Bronchial epithelial cell (primary cell): ENCODE data around the gene ACTR1A. TPM values are rescaled to one million over a fixed set of nuclear protein-coding genes. Genes with fewer than 3 reads are reported as not detected.
A peak's percentile ranks its signal among the peaks of the same experiment; 100 is the strongest.
"Not testable (repeated sequence)": the region's sequence is repeated elsewhere in the genome, so short reads cannot be mapped to it uniquely, and the experiment has no call there.

Experiments
- DNase-seq: peaks from one replicate; pipeline ENCODE4 v3.0.0-alpha.2; 2010; ENCODE audit warnings: low read depth
- FAIRE-seq: peaks from 2 replicates; lab custom pipeline; 2011; peaks lifted over from hg19 to GRCh38; lab: Jason Lieb, UNC
- H3K27me3 ChIP-seq: 2 replicates; pipeline ENCODE4 v1.5.1; 2011; ENCODE audit warnings: low read length; ENCODE audit not compliant: control insufficient read depth, insufficient read depth
- H3K36me3 ChIP-seq: 2 replicates; pipeline ENCODE4 v1.5.1; 2011; ENCODE audit warnings: low read length; ENCODE audit not compliant: control insufficient read depth, insufficient read depth
- H3K4me3 ChIP-seq: 2 replicates; pipeline ENCODE4 v1.5.1; 2011; ENCODE audit warnings: mild to moderate bottlenecking, low read depth, low read length, control low read depth
- total RNA-seq: library from RNA; depleted of rRNA; stranded (reverse); fragments of >200 nt; gene quantifications from 2 replicates; pipeline ENCODE4 v1.2.1, GENCODE V29; 2014
- TF ChIP-seq, protein P1 (sequence below): IDR thresholded peaks from 2 replicates; pipeline ENCODE4 v1.5.1; 2011; ENCODE audit warnings: mild to moderate bottlenecking, moderate library complexity, low read length, control low read depth, inconsistent platforms; ENCODE audit not compliant: insufficient read depth, severe bottlenecking

The ACTR1A gene
- total RNA-seq, 1 donor from 2014 or later: 53.2 TPM

DNA sequence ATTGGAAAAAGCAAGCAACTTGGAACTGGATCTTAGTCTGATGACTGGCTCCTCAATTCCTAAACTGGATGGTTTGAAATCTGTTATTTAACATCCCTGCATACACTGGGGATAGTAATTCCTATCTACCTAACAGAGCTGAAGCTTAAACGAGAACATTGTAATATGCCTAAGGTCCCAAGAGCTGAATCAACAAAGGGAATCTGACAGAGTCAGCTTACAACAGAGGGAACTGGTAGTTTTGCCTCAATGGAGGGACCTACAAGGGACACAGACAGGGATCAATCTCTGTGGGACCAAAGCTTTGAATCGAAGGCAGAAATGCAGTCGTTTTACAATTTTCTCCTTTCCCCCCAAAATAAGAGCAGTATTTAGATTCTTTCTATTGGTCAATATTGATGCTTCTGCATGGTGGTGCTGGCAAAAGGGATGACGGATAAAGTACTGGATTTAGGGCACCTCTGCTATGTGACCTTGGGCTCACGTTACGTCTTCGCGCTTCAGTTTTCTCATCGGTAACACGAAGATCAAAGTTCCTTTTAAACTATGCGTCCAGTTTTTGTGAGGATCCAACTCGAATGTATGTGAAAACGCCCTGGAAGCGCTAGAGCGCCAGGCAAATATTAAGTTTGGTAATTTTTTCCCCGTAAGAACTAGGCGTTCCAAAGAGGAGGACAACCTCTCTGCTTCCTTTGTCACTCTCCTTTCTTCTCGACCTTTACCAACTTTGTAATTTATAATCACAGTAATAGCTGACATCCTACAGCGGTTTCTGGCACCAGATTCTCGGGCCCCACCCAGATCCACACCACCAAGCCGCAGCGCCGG is 1.1 kb downstream of the ACTR1A start:
- Histone ChIP-seq H3K27me3 (no peaks in the 10 kb centered on the region), H3K36me3 (no peaks in the 10 kb centered on the region), H3K4me3 (peak overlapping the region; percentile 96)
- TF ChIP-seq, protein P1, sequence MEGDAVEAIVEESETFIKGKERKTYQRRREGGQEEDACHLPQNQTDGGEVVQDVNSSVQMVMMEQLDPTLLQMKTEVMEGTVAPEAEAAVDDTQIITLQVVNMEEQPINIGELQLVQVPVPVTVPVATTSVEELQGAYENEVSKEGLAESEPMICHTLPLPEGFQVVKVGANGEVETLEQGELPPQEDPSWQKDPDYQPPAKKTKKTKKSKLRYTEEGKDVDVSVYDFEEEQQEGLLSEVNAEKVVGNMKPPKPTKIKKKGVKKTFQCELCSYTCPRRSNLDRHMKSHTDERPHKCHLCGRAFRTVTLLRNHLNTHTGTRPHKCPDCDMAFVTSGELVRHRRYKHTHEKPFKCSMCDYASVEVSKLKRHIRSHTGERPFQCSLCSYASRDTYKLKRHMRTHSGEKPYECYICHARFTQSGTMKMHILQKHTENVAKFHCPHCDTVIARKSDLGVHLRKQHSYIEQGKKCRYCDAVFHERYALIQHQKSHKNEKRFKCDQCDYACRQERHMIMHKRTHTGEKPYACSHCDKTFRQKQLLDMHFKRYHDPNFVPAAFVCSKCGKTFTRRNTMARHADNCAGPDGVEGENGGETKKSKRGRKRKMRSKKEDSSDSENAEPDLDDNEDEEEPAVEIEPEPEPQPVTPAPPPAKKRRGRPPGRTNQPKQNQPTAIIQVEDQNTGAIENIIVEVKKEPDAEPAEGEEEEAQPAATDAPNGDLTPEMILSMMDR: no peak
- peak; percentile 15 for DNase-seq
- no peak for FAIRE-seq

- not testable (repeated sequence) for H3K36me3 ChIP-seq, H3K4me3 ChIP-seq, H3K27me3 ChIP-seq, DNase-seq, FAIRE-seq
Observed at GRCh38 chr10:102500686-102501085, 1.8 kb downstream of the ACTR1A start.

GRCh38 chr10:102499356-102499755 is 3.2 kb downstream of the ACTR1A start:
- DNase-seq (no peak), FAIRE-seq (no peak)
- H3K4me3 ChIP-seq: no peak overlapping the region
- no peaks in the 10 kb centered on the region for H3K27me3 ChIP-seq
- TF ChIP-seq, protein P1: no peak
- no peaks in the 10 kb centered on the region for H3K36me3 ChIP-seq

DNA sequence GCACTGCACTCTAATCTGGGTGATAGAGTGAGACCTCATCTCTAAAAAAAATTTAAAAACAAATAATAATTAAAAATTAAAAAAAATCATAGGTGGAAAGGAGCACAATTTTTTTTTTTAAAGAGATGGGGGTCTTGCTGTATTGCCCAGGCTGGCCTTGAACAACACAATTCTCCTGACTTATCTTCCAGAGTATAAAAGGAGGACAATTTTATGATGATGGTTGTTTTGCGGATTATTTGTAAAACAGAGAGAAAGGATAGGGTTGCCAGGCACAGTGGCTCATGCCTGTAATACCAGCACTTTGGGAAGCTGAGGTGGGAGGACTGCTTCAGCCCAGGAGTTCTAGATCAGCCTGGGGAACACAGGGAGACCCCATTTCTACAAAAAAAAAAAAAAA is 5.0 kb downstream of the ACTR1A start:
- Histone ChIP-seq H3K27me3 (no peaks in the 10 kb centered on the region), H3K36me3 (peaks cover 1% of the 10 kb centered on the region), H3K4me3 (no peak overlapping the region)
- FAIRE-seq (no peak), DNase-seq (no peak)
- TF ChIP-seq, protein P1: no peak

DNA sequence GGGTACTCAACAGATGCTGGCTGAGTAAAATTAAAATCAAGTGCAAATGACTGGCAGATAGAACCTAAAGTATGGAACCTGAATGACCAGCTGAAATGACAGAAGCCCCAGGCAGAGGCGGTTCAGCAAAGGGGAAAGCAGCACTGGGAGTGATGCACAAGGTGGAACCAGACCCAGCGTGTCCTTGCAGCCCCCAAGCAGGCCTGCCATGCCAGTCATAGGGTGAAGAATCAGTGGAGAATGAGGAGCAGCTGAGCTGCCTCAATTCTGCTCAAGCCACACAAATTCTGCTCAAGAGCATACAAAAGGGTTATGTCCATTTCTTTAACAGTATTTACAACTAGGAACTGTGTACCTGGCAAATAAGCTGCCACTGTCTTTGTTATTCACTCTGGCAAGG is 8.7 kb downstream of the ACTR1A start:
- FAIRE-seq (no peak), DNase-seq (peak; percentile 73)
- Histone ChIP-seq H3K36me3 (peaks cover 6% of the 10 kb centered on the region), H3K27me3 (no peaks in the 10 kb centered on the region), H3K4me3 (no peak overlapping the region)
- TF ChIP-seq, protein P1: no peak

- Histone ChIP-seq H3K27me3 (no peaks in the 10 kb centered on the region), H3K4me3 (no peak overlapping the region), H3K36me3 (peaks cover 13% of the 10 kb centered on the region)
- DNase-seq (peak; percentile 66), FAIRE-seq (no peak)
- TF ChIP-seq, protein P1: no peak
Observed at GRCh38 chr10:102492983-102493382, 9.5 kb downstream of the ACTR1A start.
